GM12892 (cell line): ENCODE data around the gene GPC2.

ENCODE experiments used
- POLR2A ChIP-seq: IDR thresholded peaks from 2 replicates; pipeline ENCODE4 v1.6.1; 2011; ENCODE audit warnings: low read depth, low read length, control low read depth
- POLR2AphosphoS5 ChIP-seq: IDR thresholded peaks from 2 replicates; pipeline ENCODE4 v1.6.1; 2011; ENCODE audit warnings: low read depth, low read length, control low read depth
- TAF1 ChIP-seq: IDR thresholded peaks from 2 replicates; pipeline ENCODE4 v1.6.1; 2011; ENCODE audit warnings: low read depth, mild to moderate bottlenecking, control low read depth, low read length, borderline replicate concordance

- TF ChIP-seq TAF1 (no peak), POLR2A (no peak), POLR2AphosphoS5 (no peak)
Measured at GRCh38 chr7:100167912-100168323, 9.3 kb downstream of the GPC2 start.
